NCI-H2107 treated with DMSO at 0.1 percent for 48 hours (cell line): Measurements from ENCODE around the gene RAMP2.
"Not testable (repeated sequence)": the region's sequence is repeated elsewhere in the genome, so short reads cannot be mapped to it uniquely, and the experiment has no call there.

Source experiments
- DNase-seq: peaks from one replicate; lab custom pipeline; 2025; ENCODE audit not compliant: unreplicated experiment; lab: John Stamatoyannopoulos, UW

Gene RAMP2

GRCh38 chr17:42760652-42761581 lies at the start of gene RAMP2:
Gene RAMP2 (plus strand): TSS chr17:42761227. CDS start chr17:42761262, 35 bp downstream.
- no peak for DNase-seq

GRCh38 chr17:42720996-42721583 lies 39.9 kb upstream of the RAMP2 start:
- peak; percentile 64 for DNase-seq

GRCh38 chr17:42723636-42724035 lies 37.4 kb upstream of the RAMP2 start:
- DNase-seq, result no peak

- no peak for DNase-seq
Observed at GRCh38 chr17:42725143-42725542, 35.9 kb upstream of the RAMP2 start.

- no peak for DNase-seq
Observed at GRCh38 chr17:42740699-42741098, 20.3 kb upstream of the RAMP2 start.

GRCh38 chr17:42742916-42743315 lies 18.1 kb upstream of the RAMP2 start:
- not testable (repeated sequence) for DNase-seq

GRCh38 chr17:42743595-42744282 lies 17.3 kb upstream of the RAMP2 start:
- no peak for DNase-seq

- DNase-seq, result no peak
Observed at GRCh38 chr17:42744283-42744805, 16.7 kb upstream of the RAMP2 start.

GRCh38 chr17:42744806-42745617 lies 16.0 kb upstream of the RAMP2 start, which contains the start of gene EZH1:
Gene EZH1 (minus strand): TSS chr17:42745040. CDS start chr17:42728941, 16,099 bp downstream.
- peak; percentile 65 for DNase-seq

GRCh38 chr17:42748202-42748907 lies 12.7 kb upstream of the RAMP2 start:
- DNase-seq, result no peak

GRCh38 chr17:42748908-42749798 lies 11.9 kb upstream of the RAMP2 start:
- no peak for DNase-seq

GRCh38 chr17:42750739-42751344 lies 10.2 kb upstream of the RAMP2 start:
- DNase-seq, result no peak

GRCh38 chr17:42751628-42752027 lies 9.4 kb upstream of the RAMP2 start:
- no peak for DNase-seq

GRCh38 chr17:42754782-42755181 lies 6.2 kb upstream of the RAMP2 start:
- DNase-seq, result no peak

- no peak for DNase-seq
Observed at GRCh38 chr17:42759982-42760651, 910 bp upstream of the RAMP2 start.

- DNase-seq, result no peak
Observed at GRCh38 chr17:42761638-42762037, 611 bp downstream of the RAMP2 start.

GRCh38 chr17:42766124-42766523 lies 5.1 kb downstream of the RAMP2 start:
- no peak for DNase-seq

GRCh38 chr17:42767512-42767911 lies 6.5 kb downstream of the RAMP2 start:
- no peak for DNase-seq
